H9 (cell line): ENCODE data around the gene SRGAP2C. TPM values are rescaled to one million over a fixed set of nuclear protein-coding genes. Genes with fewer than 3 reads are reported as not detected.
"Not testable (repeated sequence)": the region's sequence is repeated elsewhere in the genome, so short reads cannot be mapped to it uniquely, and the experiment has no call there.

Experiments
- DNase-seq: peaks from one replicate; pipeline ENCODE4 v3.0.0-alpha.2; 2017
- H2AFZ ChIP-seq: one replicate; pipeline ENCODE4 v1.6.1; 2013; ENCODE audit warnings: mild to moderate bottlenecking, low read length, control low read depth, moderate library complexity
- H2AK5ac ChIP-seq: 2 replicates; pipeline ENCODE4 v1.6.1; 2013; ENCODE audit warnings: low read length, control low read depth, mixed read lengths; ENCODE audit not compliant: insufficient read length
- H2BK120ac ChIP-seq: one replicate; pipeline ENCODE4 v1.6.1; 2013; ENCODE audit warnings: low read depth, mild to moderate bottlenecking, low read length, control low read depth, inconsistent platforms; ENCODE audit not compliant: poor library complexity, severe bottlenecking
- H2BK12ac ChIP-seq: 2 replicates; pipeline ENCODE4 v1.6.1; 2013; ENCODE audit warnings: low read length, control low read depth, mixed read lengths, low read depth; ENCODE audit not compliant: insufficient read length
- H2BK15ac ChIP-seq: 2 replicates; pipeline ENCODE4 v1.6.1; 2013; ENCODE audit warnings: low read depth, low read length, control low read depth
- H2BK20ac ChIP-seq: one replicate; pipeline ENCODE4 v1.6.1; 2013; ENCODE audit warnings: low read depth, mild to moderate bottlenecking, low read length, control low read depth, inconsistent platforms; ENCODE audit not compliant: poor library complexity, severe bottlenecking
- H2BK5ac ChIP-seq: 2 replicates; pipeline ENCODE4 v1.6.1; 2013; ENCODE audit warnings: low read length, control low read depth, mixed read lengths; ENCODE audit not compliant: insufficient read length
- H3K14ac ChIP-seq: 2 replicates; pipeline ENCODE4 v1.6.1; 2013; ENCODE audit warnings: low read length, control low read depth; ENCODE audit not compliant: insufficient read depth
- H3K18ac ChIP-seq: 2 replicates; pipeline ENCODE4 v1.6.1; 2013; ENCODE audit warnings: low read depth, mild to moderate bottlenecking, mixed read lengths, low read length, control low read depth; ENCODE audit not compliant: insufficient read length
- H3K23ac ChIP-seq: 2 replicates; pipeline ENCODE4 v1.6.1; 2013; ENCODE audit warnings: low read length, control low read depth, mixed read lengths, low read depth; ENCODE audit not compliant: insufficient read length
- H3K23me2 ChIP-seq: 2 replicates; pipeline ENCODE4 v1.6.1; 2013; ENCODE audit warnings: low read depth, mild to moderate bottlenecking, mixed read lengths, low read length, control low read depth; ENCODE audit not compliant: insufficient read length, poor library complexity, severe bottlenecking
- H3K27ac ChIP-seq: 2 replicates; pipeline ENCODE4 v1.5.1; 2013; ENCODE audit warnings: low read length, control low read depth, mixed read lengths, low read depth; ENCODE audit not compliant: insufficient read length
- H3K27me3 ChIP-seq: 2 replicates; pipeline ENCODE4 v1.6.1; 2013; ENCODE audit warnings: low read length, control low read depth, inconsistent platforms; ENCODE audit not compliant: insufficient read depth
- H3K4ac ChIP-seq: 2 replicates; pipeline ENCODE4 v1.6.1; 2013; ENCODE audit warnings: low read depth, mild to moderate bottlenecking, control low read depth, inconsistent platforms, low read length, moderate library complexity
- H3K4me1 ChIP-seq: 2 replicates; pipeline ENCODE4 v1.6.1; 2013; ENCODE audit warnings: low read length, control low read depth, inconsistent platforms; ENCODE audit not compliant: insufficient read depth
- H3K4me2 ChIP-seq: 2 replicates; pipeline ENCODE4 v1.6.1; 2013; ENCODE audit warnings: low read length, control low read depth, mixed read lengths; ENCODE audit not compliant: insufficient read length, insufficient read depth
- H3K56ac ChIP-seq: 2 replicates; pipeline ENCODE4 v1.6.1; 2013; ENCODE audit warnings: low read depth, mild to moderate bottlenecking, mixed read lengths, low read length, control low read depth; ENCODE audit not compliant: insufficient read length
- H3K79me1 ChIP-seq: 2 replicates; pipeline ENCODE4 v1.6.1; 2013; ENCODE audit warnings: low read depth, mild to moderate bottlenecking, moderate library complexity, low read length, control low read depth, inconsistent platforms; ENCODE audit not compliant: insufficient read depth, poor library complexity, severe bottlenecking
- H3K79me2 ChIP-seq: 2 replicates; pipeline ENCODE4 v1.6.1; 2013; ENCODE audit warnings: low read length, control low read depth, inconsistent platforms; ENCODE audit not compliant: insufficient read depth
- H3K9ac ChIP-seq: 2 replicates; pipeline ENCODE4 v1.6.1; 2013; ENCODE audit warnings: low read length, control low read depth, mixed read lengths; ENCODE audit not compliant: insufficient read length; ENCODE audit errors: extremely low read depth
- H3K9me3 ChIP-seq: one replicate; pipeline ENCODE4 v1.6.1; 2013; ENCODE audit warnings: low read depth, low read length, inconsistent platforms; ENCODE audit not compliant: control insufficient read depth
- H3T11ph ChIP-seq: one replicate; pipeline ENCODE4 v1.6.1; 2013; ENCODE audit warnings: mild to moderate bottlenecking, low read length, control low read depth, inconsistent platforms
- H4K20me1 ChIP-seq: one replicate; pipeline ENCODE4 v1.6.1; 2013; ENCODE audit not compliant: control insufficient read depth, insufficient read length, insufficient read depth
- H4K5ac ChIP-seq: 2 replicates; pipeline ENCODE4 v1.6.1; 2013; ENCODE audit warnings: low read depth, mild to moderate bottlenecking, mixed read lengths, low read length, control low read depth; ENCODE audit not compliant: insufficient read length
- H4K8ac ChIP-seq: replicated peaks from 2 replicates; pipeline ENCODE4 v1.6.1; 2013; ENCODE audit warnings: low read length, control low read depth, mixed read lengths, low read depth; ENCODE audit not compliant: insufficient read length
- H4K91ac ChIP-seq: 2 replicates; pipeline ENCODE4 v1.6.1; 2013; ENCODE audit warnings: low read depth, mild to moderate bottlenecking, moderate library complexity, mixed read lengths, low read length, control low read depth; ENCODE audit not compliant: insufficient read length
- H3K27ac Mint-ChIP-seq, 3 experiments: 2 replicates in 2 of 3; 3 replicates in 1 of 3; pipeline ENCODE4 v1.8.0; 2020 to 2021; ENCODE audit warnings: mixed read lengths in 3 of 3, mild to moderate bottlenecking in 1 of 3, moderate library complexity in 1 of 3
- H3K27me3 Mint-ChIP-seq: 2 replicates; pipeline ENCODE4 v1.8.0; 2021; ENCODE audit warnings: low read depth, mild to moderate bottlenecking, moderate library complexity, mixed read lengths
- H3K36me3 Mint-ChIP-seq, 3 experiments: 2 replicates in 2 of 3; 3 replicates in 1 of 3; pipeline ENCODE4 v1.8.0; 2020 to 2021; ENCODE audit warnings: low read depth in 3 of 3, mixed read lengths in 3 of 3; ENCODE audit not compliant: insufficient read depth in 1 of 3
- H3K4me1 Mint-ChIP-seq, 2 experiments: 2 replicates each; pipeline ENCODE4 v1.8.0; 2020; ENCODE audit warnings: mixed read lengths in 2 of 2
- H3K4me3 Mint-ChIP-seq, 2 experiments: 2 replicates in 1 of 2; 3 replicates in 1 of 2; pipeline ENCODE4 v1.8.0; 2020 to 2021; ENCODE audit warnings: mild to moderate bottlenecking in 2 of 2, mixed read lengths in 2 of 2, moderate library complexity in 1 of 2
- H3K9me3 Mint-ChIP-seq, 2 experiments: 2 replicates in 1 of 2; 3 replicates in 1 of 2; pipeline ENCODE4 v1.8.0; 2020; ENCODE audit warnings: mild to moderate bottlenecking in 2 of 2, mixed read lengths in 2 of 2, moderate library complexity in 1 of 2
- WGBS: extraction: QIAGEN DNeasy Blood & Tissue Kit; methylation state at CpG from one replicate; pipeline ENCODE4 v1.1.7; 2013; ENCODE audit warnings: missing lambda C conversion rate, low lambda C conversion rate, mixed read lengths; ENCODE audit not compliant: insufficient read length; ENCODE audit errors: extremely low coverage; 5-methylcytosine and 5-hydroxymethylcytosine counted together
- total RNA-seq: library from RNA; stranded (reverse); gene quantifications from 2 replicates; pipeline ENCODE4 v1.2.1, GENCODE V29; 2021

The SRGAP2C gene
- total RNA-seq, 1 experiment from 2014 or later = 16.5 TPM

DNA sequence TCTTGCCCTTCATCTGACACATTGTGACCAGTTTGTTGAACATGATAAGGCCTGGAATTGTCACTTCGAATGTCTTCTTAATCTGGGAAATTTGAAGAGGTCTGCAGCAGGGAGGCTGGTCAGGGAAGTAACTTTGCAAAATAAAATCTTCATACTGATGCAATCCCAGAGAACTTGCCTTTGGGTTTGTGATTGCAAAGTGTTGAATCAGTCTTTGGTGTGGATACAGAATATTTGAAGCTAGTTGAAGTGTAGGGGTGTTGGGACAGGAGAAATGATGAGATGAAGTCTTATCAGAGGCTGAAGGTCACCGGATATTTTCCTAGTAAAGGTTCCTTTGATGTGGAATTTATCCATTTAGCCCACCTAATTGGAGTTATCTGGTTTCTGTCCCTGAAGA lies 42.1 kb downstream of the SRGAP2C start:
- H3K79me1 ChIP-seq, H4K20me1 ChIP-seq, H3K4me3 Mint-ChIP-seq, H2BK15ac ChIP-seq, H3K9me3 Mint-ChIP-seq, H3K79me2 ChIP-seq, H3K4me1 Mint-ChIP-seq, H3T11ph ChIP-seq, H2AFZ ChIP-seq, H3K36me3 Mint-ChIP-seq, H3K27ac ChIP-seq, H3K9ac ChIP-seq, H3K56ac ChIP-seq, H3K9me3 ChIP-seq, H3K14ac ChIP-seq, H4K5ac ChIP-seq, H3K27me3 ChIP-seq, H2BK12ac ChIP-seq, H3K27ac Mint-ChIP-seq, H3K23me2 ChIP-seq, DNase-seq, H2BK20ac ChIP-seq, H2AK5ac ChIP-seq, H3K4me1 ChIP-seq, H3K18ac ChIP-seq, H4K8ac ChIP-seq, H2BK120ac ChIP-seq, H3K27me3 Mint-ChIP-seq, H3K23ac ChIP-seq, H3K4ac ChIP-seq, H2BK5ac ChIP-seq, H4K91ac ChIP-seq, H3K4me2 ChIP-seq: not testable (repeated sequence)
- no CpG with 5 or more reads among the region's 2 CpGs for WGBS

- H3K27me3 Mint-ChIP-seq, H3K27ac ChIP-seq: not testable (repeated sequence)
These were observed 43.0 kb downstream of the SRGAP2C start for GRCh38 chr1:121227544-121228330.

More at GRCh38 chr1:121227544-121228330, 43.0 kb downstream of the SRGAP2C start:
- not testable (repeated sequence) for H4K20me1 ChIP-seq, H2AK5ac ChIP-seq, H3K18ac ChIP-seq, H3K36me3 Mint-ChIP-seq, H3K4ac ChIP-seq, H2BK15ac ChIP-seq, H2BK5ac ChIP-seq, H2BK120ac ChIP-seq, H3K23ac ChIP-seq, H4K5ac ChIP-seq, H3K79me2 ChIP-seq, H3K9me3 Mint-ChIP-seq, H3K14ac ChIP-seq, H4K91ac ChIP-seq, H3K9me3 ChIP-seq, H3K4me1 Mint-ChIP-seq, H3K56ac ChIP-seq, H3K27ac Mint-ChIP-seq, DNase-seq, H3K4me1 ChIP-seq, H3K4me3 Mint-ChIP-seq, H3T11ph ChIP-seq, H4K8ac ChIP-seq, H3K27me3 ChIP-seq, H3K4me2 ChIP-seq, H3K79me1 ChIP-seq, H2BK20ac ChIP-seq, H2AFZ ChIP-seq, H2BK12ac ChIP-seq, H3K9ac ChIP-seq, H3K23me2 ChIP-seq
- WGBS = no CpG with 5 or more reads among the region's 9 CpGs
